PC-3 (cell line): ENCODE measurements around the gene RSRP1. TPM values are rescaled to one million over a fixed set of nuclear protein-coding genes. Genes with fewer than 3 reads are reported as not detected.
A peak's percentile ranks its signal among the peaks of the same experiment; 100 is the strongest.

Experiments used
- ATAC-seq: fragments of 200-7000 bp; cut with Tn5 transposase; 2 replicates; pipeline ENCODE4 v1.9.1; 2020; ENCODE audit warnings: mild to moderate bottlenecking, moderate library complexity
- BruUV-seq: library from RNA; stranded (reverse); fragments of 400-500 nt; replicated peaks from 2 replicates; lab custom pipeline; 2021; lab: Mats Ljungman, UMichigan
- CTCF ChIA-PET: fragments of 300-600 bp; sonication (Branson Sonifier 250); formaldehyde crosslinking; loops from one replicate; lab custom pipeline; 2022; ENCODE audit warnings: antibody characterized with exemption; lab: Charles Lee
- POLR2A ChIA-PET: fragments of 300-600 bp; sonication (Branson Sonifier 250); formaldehyde crosslinking; loops from one replicate; lab custom pipeline; 2022; ENCODE audit warnings: antibody characterized with exemption; ENCODE audit not compliant: unreplicated experiment; lab: Charles Lee
- DNase-seq: peaks from one replicate; pipeline ENCODE4 v3.0.0-alpha.2; 2015
- H2AFZ ChIP-seq: fragments of 300-600 bp; sonication (generic); 2 replicates; pipeline ENCODE4 v1.6.0; 2016; ENCODE audit warnings: antibody characterized with exemption, low read length
- H3F3A ChIP-seq: fragments of 300-600 bp; sonication (generic); one replicate; pipeline ENCODE4 v1.6.0; 2017; ENCODE audit warnings: antibody characterized with exemption, low read length, control low read depth, mild to moderate bottlenecking; ENCODE audit not compliant: unreplicated experiment
- H3K27ac ChIP-seq: fragments of 300-600 bp; sonication (generic); 2 replicates; pipeline ENCODE4 v1.5.1; 2016; ENCODE audit warnings: mild to moderate bottlenecking, low read length
- H3K27me3 ChIP-seq: fragments of 300-600 bp; sonication (generic); 2 replicates; pipeline ENCODE4 v1.6.1; 2016; ENCODE audit warnings: low read length, mixed read lengths
- H3K36me3 ChIP-seq: fragments of 300-600 bp; sonication (generic); 2 replicates; pipeline ENCODE4 v1.6.1; 2016; ENCODE audit warnings: low read depth, mixed run types, low read length, mixed read lengths
- H3K4me1 ChIP-seq: fragments of 300-600 bp; sonication (generic); 2 replicates; pipeline ENCODE4 v1.5.1; 2016; ENCODE audit warnings: low read length; ENCODE audit not compliant: insufficient read depth
- H3K4me2 ChIP-seq: fragments of 300-600 bp; sonication (generic); 2 replicates; pipeline ENCODE4 v1.6.0; 2016; ENCODE audit warnings: low read length
- H3K4me3 ChIP-seq: fragments of 300-600 bp; sonication (generic); 2 replicates; pipeline ENCODE4 v1.5.1; 2016; ENCODE audit warnings: mild to moderate bottlenecking, low read length, mixed read lengths
- H3K79me2 ChIP-seq: fragments of 300-600 bp; sonication (generic); 2 replicates; pipeline ENCODE4 v1.6.1; 2017; ENCODE audit warnings: low read length, mixed read lengths
- H3K9ac ChIP-seq: fragments of 300-600 bp; sonication (generic); 2 replicates; pipeline ENCODE4 v1.6.0; 2016; ENCODE audit warnings: mild to moderate bottlenecking, low read length
- H3K9me2 ChIP-seq: fragments of 300-600 bp; sonication (generic); replicated peaks from 2 replicates; pipeline ENCODE4 v1.6.1; 2016; ENCODE audit warnings: mixed run types, low read length, mixed read lengths
- H3K9me3 ChIP-seq: fragments of 300-600 bp; sonication (generic); 2 replicates; pipeline ENCODE4 v1.6.1; 2016; ENCODE audit warnings: low read length, mixed read lengths
- H4K20me1 ChIP-seq: fragments of 300-600 bp; sonication (generic); 2 replicates; pipeline ENCODE4 v1.6.1; 2016; ENCODE audit warnings: low read length, mixed read lengths
- CTCF ChIP-seq: fragments of 300-600 bp; sonication (generic); conservative IDR thresholded peaks from 2 replicates; pipeline ENCODE4 v1.5.1; 2017; ENCODE audit warnings: antibody characterized with exemption, low read depth, mild to moderate bottlenecking, low read length
- EZH2 ChIP-seq: fragments of 300-600 bp; sonication (generic); IDR thresholded peaks from one replicate; pipeline ENCODE4 v1.6.1; 2017; ENCODE audit warnings: antibody characterized with exemption, mild to moderate bottlenecking, low read length; ENCODE audit not compliant: unreplicated experiment
- EZH2phosphoT487 ChIP-seq: fragments of 300-600 bp; sonication (generic); IDR thresholded peaks from 2 replicates; pipeline ENCODE4 v1.6.1; 2018; ENCODE audit warnings: mild to moderate bottlenecking, antibody characterized with exemption, low read length, borderline replicate concordance
- intact Hi-C: fragments of 100-400 bp; cut with micrococcal nuclease; formaldehyde crosslinking; loops from 2 replicates; pipeline ENCODE4 v1.9.0; 2023
- total RNA-seq: library from RNA; depleted of rRNA; stranded (reverse); fragments of >200 nt; gene quantifications from 2 replicates; pipeline ENCODE4 v1.2.3, GENCODE V29; 2014

RSRP1 gene
- total RNA-seq, 1 experiment from 2014 or later, result 49.4 TPM

GRCh38 chr1:25201006-25201405, 46.2 kb downstream of the RSRP1 start:
- H3K9ac ChIP-seq, result no peak overlapping the region
- H3K9me3 ChIP-seq, result no peaks in the 10 kb centered on the region
- ChIA-PET POLR2A (no interaction called here), CTCF (no interaction called here)
- DNase-seq (no peak), ATAC-seq (no peak)
- no peak for TF ChIP-seq EZH2
- H3K4me1 ChIP-seq, result 0 out of 2 replicates have a peak, but pooled peaks cover 3% of the 10 kb centered on the region
- H3F3A ChIP-seq, result no peaks in the 10 kb centered on the region
- BruUV-seq, result no TSS peak
- no peaks in the 10 kb centered on the region for H3K79me2 ChIP-seq
- H3K4me2 ChIP-seq, result no peak overlapping the region
- no peak overlapping the region for H3K27ac ChIP-seq
- no peak overlapping the region for H3K4me3 ChIP-seq
- 0 out of 2 replicates have a peak, but pooled peaks cover 2% of the 10 kb centered on the region for H3K27me3 ChIP-seq
- H2AFZ ChIP-seq, result no peak overlapping the region
- intact Hi-C loops, result no loop called here
- no peaks in the 10 kb centered on the region for H3K9me2 ChIP-seq
- no peaks in the 10 kb centered on the region for H4K20me1 ChIP-seq
- H3K36me3 ChIP-seq, result no peaks in the 10 kb centered on the region

GRCh38 chr1:25199819-25200620, 47.2 kb downstream of the RSRP1 start:
- BruUV-seq, result no TSS peak
- CTCF ChIA-PET, result no interaction called here
- 0 out of 2 replicates have a peak, but pooled peaks cover 3% of the 10 kb centered on the region for H3K4me1 ChIP-seq

GRCh38 chr1:25198663-25199252, 48.5 kb downstream of the RSRP1 start:
- peak; percentile 3 for DNase-seq
- 0 out of 2 replicates have a peak, but pooled peaks cover 3% of the 10 kb centered on the region for H3K4me1 ChIP-seq
- no peak overlapping the region for H3K4me3 ChIP-seq
- TF ChIP-seq CTCF (0 out of 2 replicates have a peak, but pooled peaks have one; percentile 15), EZH2 (no peak), EZH2phosphoT487 (no peak)
- peak; percentile 70 for ATAC-seq
- no peak overlapping the region for H3K9ac ChIP-seq
- H2AFZ ChIP-seq, result peak overlapping the region; percentile 20; the same call in 1 of the 2 replicates
- H3F3A ChIP-seq, result no peaks in the 10 kb centered on the region
- peak overlapping the region; percentile 23; the same call in 1 of the 2 replicates for H3K4me2 ChIP-seq
- BruUV-seq, result no TSS peak
- no peaks in the 10 kb centered on the region for H4K20me1 ChIP-seq
- no peaks in the 10 kb centered on the region for H3K36me3 ChIP-seq
- H3K9me2 ChIP-seq, result no peaks in the 10 kb centered on the region
- POLR2A ChIA-PET, result no interaction called here
- H3K27ac ChIP-seq, result no peak overlapping the region
- H3K9me3 ChIP-seq, result no peaks in the 10 kb centered on the region
- H3K27me3 ChIP-seq, result 0 out of 2 replicates have a peak, but pooled peaks cover 2% of the 10 kb centered on the region
- no peaks in the 10 kb centered on the region for H3K79me2 ChIP-seq
- intact Hi-C loops, result no loop called here
- CTCF ChIA-PET, result no interaction called here

More at GRCh38 chr1:25199819-25200620, 47.2 kb downstream of the RSRP1 start:
- intact Hi-C loops, result no loop called here
- Histone ChIP-seq H3K79me2 (no peaks in the 10 kb centered on the region), H4K20me1 (no peaks in the 10 kb centered on the region), H3K27ac (no peak overlapping the region), H3K36me3 (no peaks in the 10 kb centered on the region), H3K4me2 (no peak overlapping the region), H2AFZ (no peak overlapping the region), H3K9ac (no peak overlapping the region), H3K9me2 (no peaks in the 10 kb centered on the region), H3K27me3 (0 out of 2 replicates have a peak, but pooled peaks cover 2% of the 10 kb centered on the region), H3K9me3 (no peaks in the 10 kb centered on the region), H3F3A (no peaks in the 10 kb centered on the region), H3K4me3 (no peak overlapping the region)
- TF ChIP-seq CTCF, result no peak
- TF ChIP-seq EZH2, result no peak
- no peak for TF ChIP-seq EZH2phosphoT487
- ATAC-seq, result no peak
- DNase-seq, result no peak
- POLR2A ChIA-PET, result no interaction called here
